B cell (primary cell): ENCODE results near the gene HAUS3. TPM values are rescaled to one million over a fixed set of nuclear protein-coding genes. Genes with fewer than 3 reads are reported as not detected.

Experiments used
- ATAC-seq: fragments of 200-7000 bp; cut with Tn5 transposase; one replicate; pipeline ENCODE4 v1.10.0; 2021; ENCODE audit warnings: low read depth, mild to moderate bottlenecking, moderate number of reproducible peaks, moderate library complexity
- CTCF ChIA-PET: fragments of 350-600 bp; sonication (Branson Sonifier 250); formaldehyde crosslinking; loops from one replicate; lab custom pipeline; 2021; ENCODE audit warnings: antibody characterized with exemption, inconsistent platforms; lab: Charles Lee
- POLR2A ChIA-PET: fragments of 350-600 bp; sonication (Branson Sonifier 250); formaldehyde crosslinking; loops from one replicate; lab custom pipeline; 2021; ENCODE audit warnings: antibody characterized with exemption; lab: Charles Lee
- DNase-seq: peaks from one replicate; pipeline ENCODE4 v3.0.0; 2013
- H2AFZ ChIP-seq: 2 replicates; pipeline ENCODE4 v1.6.1; 2012; ENCODE audit warnings: mild to moderate bottlenecking, low read depth, low read length; ENCODE audit not compliant: insufficient read depth, poor library complexity, severe bottlenecking
- H3K27ac ChIP-seq, 2 donors: 1 replicate in 1 of 2; 2 replicates in 1 of 2; pipeline ENCODE4 v1.5.1; 2012 to 2013; ENCODE audit warnings: low read length in 2 of 2, mild to moderate bottlenecking in 2 of 2, moderate library complexity in 1 of 2
- H3K27me3 ChIP-seq, 4 experiments: fragments of 200-600 bp in 1 of 4; sonication (generic) in 1 of 4; replicated peaks in 1 of 4; 1 replicate in 2 of 4; 2 replicates in 2 of 4; pipeline versions ENCODE4 v1.6.1 to v1.7.0; 2013 to 2016; ENCODE audit warnings: low read length in 3 of 4, mild to moderate bottlenecking in 2 of 4, mixed read lengths in 1 of 4, moderate library complexity in 1 of 4; ENCODE audit not compliant: insufficient read depth in 4 of 4, control insufficient read depth in 3 of 4; ENCODE audit errors: control extremely low read depth in 1 of 4
- H3K36me3 ChIP-seq, 2 experiments: replicated peaks in 1 of 2; 1 replicate in 1 of 2; 2 replicates in 1 of 2; pipeline versions ENCODE4 v1.6.1 to v1.7.1; 2013; ENCODE audit warnings: low read length in 1 of 2; ENCODE audit not compliant: insufficient read depth in 2 of 2, control insufficient read depth in 1 of 2; ENCODE audit errors: control extremely low read depth in 1 of 2, extremely low read depth in 1 of 2
- H3K4me1 ChIP-seq, 2 donors: fragments of 200-600 bp in 1 of 2; sonication (generic) in 1 of 2; 1 replicate in 1 of 2; 2 replicates in 1 of 2; pipeline versions ENCODE4 v1.5.1 to v1.6.1; 2013 to 2017; ENCODE audit warnings: low read length in 2 of 2; ENCODE audit not compliant: control insufficient read depth in 2 of 2, insufficient read depth in 2 of 2
- H3K4me2 ChIP-seq: replicated peaks from 2 replicates; pipeline ENCODE3; 2012; ENCODE audit warnings: mild to moderate bottlenecking, low read depth, low read length; ENCODE audit not compliant: poor library complexity, severe bottlenecking
- H3K4me3 ChIP-seq, 5 experiments: fragments of 200-600 bp in 1 of 5; sonication (generic) in 1 of 5; 1 replicate in 3 of 5; 2 replicates in 2 of 5; pipeline versions ENCODE4 v1.5.1 to v1.7.0; 2011 to 2016; ENCODE audit warnings: low read length in 4 of 5, mild to moderate bottlenecking in 4 of 5, low read depth in 2 of 5, control low read depth in 1 of 5, moderate library complexity in 1 of 5; ENCODE audit not compliant: insufficient read depth in 1 of 5; ENCODE audit errors: control extremely low read depth in 1 of 5, extremely low read depth in 1 of 5
- H3K79me2 ChIP-seq: fragments of 200-600 bp; sonication (generic); one replicate; pipeline ENCODE4 v1.6.0; 2016; ENCODE audit warnings: low read length; ENCODE audit not compliant: control insufficient read depth, insufficient read depth
- H3K9ac ChIP-seq: fragments of 200-600 bp; sonication (generic); 2 replicates; pipeline ENCODE4 v1.6.1; 2017; ENCODE audit warnings: mild to moderate bottlenecking, low read length, moderate library complexity
- H3K9me3 ChIP-seq, 3 donors: one replicate each; pipeline versions ENCODE4 v1.6.1 to v1.7.1; 2013; ENCODE audit warnings: low read length in 2 of 3; ENCODE audit not compliant: control insufficient read depth in 2 of 3, insufficient read depth in 1 of 3; ENCODE audit errors: control extremely low read depth in 1 of 3
- H4K20me1 ChIP-seq: 2 replicates; pipeline ENCODE4 v1.6.0; 2012; ENCODE audit warnings: mild to moderate bottlenecking, low read length; ENCODE audit not compliant: insufficient read depth, control insufficient read depth, poor library complexity, severe bottlenecking
- H3K27ac Mint-ChIP-seq: one replicate; pipeline ENCODE4 v1.8.0; 2021; ENCODE audit warnings: mixed read lengths
- H3K27me3 Mint-ChIP-seq: one replicate; pipeline ENCODE4 v1.8.0; 2021; ENCODE audit warnings: mixed read lengths
- H3K4me1 Mint-ChIP-seq: one replicate; pipeline ENCODE4 v1.8.0; 2021; ENCODE audit warnings: mixed read lengths
- H3K4me3 Mint-ChIP-seq: one replicate; pipeline ENCODE4 v1.8.0; 2021; ENCODE audit warnings: mixed read lengths
- H3K9me3 Mint-ChIP-seq: one replicate; pipeline ENCODE4 v1.8.0; 2022; ENCODE audit warnings: mixed read lengths; ENCODE audit not compliant: insufficient read depth
- CTCF ChIP-seq: fragments of 200-600 bp; IDR thresholded peaks from one replicate; pipeline ENCODE4 v1.8.0; 2022; ENCODE audit warnings: antibody characterized with exemption, mild to moderate bottlenecking
- EZH2 ChIP-seq: IDR thresholded peaks from 2 replicates; pipeline ENCODE4 v1.6.1; 2012; ENCODE audit warnings: borderline replicate concordance, low read depth, mild to moderate bottlenecking, moderate library complexity, low read length; ENCODE audit not compliant: insufficient read depth, poor library complexity, severe bottlenecking
- WGBS: methylation state at CpG from one replicate; pipeline ENCODE4 v1.1.5; 2013; ENCODE audit warnings: missing lambda C conversion rate; ENCODE audit not compliant: insufficient coverage; 5-methylcytosine and 5-hydroxymethylcytosine counted together
- intact Hi-C: fragments of 100-400 bp; cut with micrococcal nuclease; formaldehyde crosslinking; loops from one replicate; pipeline ENCODE4 v1.10.0; 2022
- polyA plus RNA-seq: library from polyadenylated mRNA; depleted of rRNA; stranded (reverse); fragments of >200 nt; gene quantifications from 2 replicates; pipeline ENCODE4 v1.2.3, GENCODE V29; 2012
- total RNA-seq, 2 donors: library from RNA; stranded (reverse); fragments of 120-200 nt in 1 of 2; gene quantifications; 1 replicate in 1 of 2; 2 replicates in 1 of 2; pipeline versions ENCODE4 v1.2.3 to v1.2.4, GENCODE V29; 2013 to 2022

HAUS3 gene
- total and polyA plus RNA-seq, 2 donors (not counting 1 experiment from before 2014, with no cell fraction given), result 8.2 to 26.5 TPM

GRCh38 chr4:2272026-2272827 lies 30.3 kb upstream of the HAUS3 start:
- ChIA-PET POLR2A (interaction anchor here (1.0 kb wide), 1 partner anchor 10 kb away, joined by 3 read pairs; the partner anchor contains the start of gene MXD4), CTCF (no interaction called here)
- H3K27ac Mint-ChIP-seq, result no peak overlapping the region
- no peak for ATAC-seq
- no peaks in the 10 kb centered on the region for H3K9me3 Mint-ChIP-seq
- H3K36me3 ChIP-seq, result no peaks in the 10 kb centered on the region
- no peak overlapping the region for H3K4me3 Mint-ChIP-seq
- no peaks in the 10 kb centered on the region for H3K79me2 ChIP-seq
- H3K4me1 ChIP-seq, result no peaks in the 10 kb centered on the region
- intact Hi-C loops, result no loop called here
- H3K27me3 Mint-ChIP-seq, result no peaks in the 10 kb centered on the region
- H3K4me2 ChIP-seq, result no peak overlapping the region
- no peaks in the 10 kb centered on the region for H3K9me3 ChIP-seq
- no peaks in the 10 kb centered on the region for H3K4me1 Mint-ChIP-seq
- no peaks in the 10 kb centered on the region for H4K20me1 ChIP-seq
- no peak for TF ChIP-seq EZH2
- TF ChIP-seq CTCF, result no peak
- no peak overlapping the region for H3K4me3 ChIP-seq
- H2AFZ ChIP-seq, result no peak overlapping the region
- H3K9ac ChIP-seq, result no peak overlapping the region
- DNase-seq, result no peak
- no peaks in the 10 kb centered on the region for H3K27me3 ChIP-seq
- 97% methylated on average over 21 of the region's 25 CpGs for WGBS
- no peak overlapping the region for H3K27ac ChIP-seq
